Adrenal gland (tissue), 5 donors: ENCODE data around the gene RNASE7.

Experiments used
- POLR2A ChIP-seq, 2 donors: fragments of 450-650 bp; IDR thresholded peaks; one replicate each; pipeline ENCODE4 v1.6.1; 2017; ENCODE audit warnings: antibody characterized with exemption in 2 of 2, mild to moderate bottlenecking in 2 of 2, moderate library complexity in 1 of 2
- TF ChIP-seq, protein P1 (sequence below), 6 experiments: fragments of 450-650 bp in 4 of 6; fragments of 200-600 bp in 2 of 6; sonication (generic) in 1 of 6; IDR thresholded peaks; 1 replicate in 5 of 6; 2 replicates in 1 of 6; pipeline versions ENCODE4 v1.5.1 to v1.8.0; 2016 to 2021; ENCODE audit warnings: antibody characterized with exemption in 6 of 6, mild to moderate bottlenecking in 2 of 6, moderate library complexity in 1 of 6
- donor health status: DM: no; HTN: no; CAD: no.

DNA sequence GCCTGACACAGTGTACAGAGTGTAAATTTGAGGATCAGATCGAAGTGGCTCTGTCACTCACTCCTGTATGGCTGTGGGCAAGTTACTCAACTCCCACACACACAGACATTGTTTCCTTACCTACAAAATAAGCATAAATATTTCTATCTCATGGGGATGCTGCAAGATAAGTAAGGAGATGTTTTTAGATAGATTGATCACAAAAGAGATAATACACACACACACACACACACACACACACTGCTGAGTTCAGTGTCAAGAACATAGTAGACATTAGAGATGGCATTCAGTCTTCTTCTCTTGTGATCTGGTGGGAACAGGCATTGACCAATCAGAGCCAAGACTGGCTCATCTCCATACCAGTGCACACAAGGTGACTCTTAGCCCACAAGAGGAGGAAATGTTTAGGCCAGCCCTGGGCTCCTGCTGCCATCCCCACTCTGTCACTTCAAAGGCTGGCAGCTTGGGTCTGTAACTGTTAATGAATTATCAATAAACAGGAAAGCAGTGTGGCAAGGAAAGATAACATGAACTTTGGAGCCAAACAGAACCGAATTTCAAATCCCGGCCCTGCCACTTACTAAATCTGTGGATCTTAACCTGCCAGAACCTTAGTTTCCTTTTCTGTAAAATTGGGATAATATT is 12.1 kb downstream of the RNASE7 start:
- TF ChIP-seq, protein P1, sequence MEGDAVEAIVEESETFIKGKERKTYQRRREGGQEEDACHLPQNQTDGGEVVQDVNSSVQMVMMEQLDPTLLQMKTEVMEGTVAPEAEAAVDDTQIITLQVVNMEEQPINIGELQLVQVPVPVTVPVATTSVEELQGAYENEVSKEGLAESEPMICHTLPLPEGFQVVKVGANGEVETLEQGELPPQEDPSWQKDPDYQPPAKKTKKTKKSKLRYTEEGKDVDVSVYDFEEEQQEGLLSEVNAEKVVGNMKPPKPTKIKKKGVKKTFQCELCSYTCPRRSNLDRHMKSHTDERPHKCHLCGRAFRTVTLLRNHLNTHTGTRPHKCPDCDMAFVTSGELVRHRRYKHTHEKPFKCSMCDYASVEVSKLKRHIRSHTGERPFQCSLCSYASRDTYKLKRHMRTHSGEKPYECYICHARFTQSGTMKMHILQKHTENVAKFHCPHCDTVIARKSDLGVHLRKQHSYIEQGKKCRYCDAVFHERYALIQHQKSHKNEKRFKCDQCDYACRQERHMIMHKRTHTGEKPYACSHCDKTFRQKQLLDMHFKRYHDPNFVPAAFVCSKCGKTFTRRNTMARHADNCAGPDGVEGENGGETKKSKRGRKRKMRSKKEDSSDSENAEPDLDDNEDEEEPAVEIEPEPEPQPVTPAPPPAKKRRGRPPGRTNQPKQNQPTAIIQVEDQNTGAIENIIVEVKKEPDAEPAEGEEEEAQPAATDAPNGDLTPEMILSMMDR (IDR thresholded peaks at IDR 0.05), result no peak
- TF ChIP-seq POLR2A (IDR thresholded peaks at IDR 0.05), result no peak
